ENCODE results near the gene SNX24. TPM values are rescaled to one million over a fixed set of nuclear protein-coding genes. Genes with fewer than 3 reads are reported as not detected.

SNX24 gene
- total RNA-seq, 2 experiments from 2014 or later, result 2.0 to 2.3 TPM

GRCh38 chr5:122879076-122879475, 33.7 kb downstream of the SNX24 start:
- Mint-ChIP-seq H3K27me3 (peaks cover 4% of the 10 kb centered on the region), H3K9me3 (no peaks in the 10 kb centered on the region), H3K4me1 (ENCODE audit: low read depth) (peaks cover 2% of the 10 kb centered on the region), H3K4me3 (no peak overlapping the region), H3K36me3 (ENCODE audit: low read depth) (no peaks in the 10 kb centered on the region), H3K27ac (no peak overlapping the region)
- no peak for TF ChIP-seq CTCF (IDR thresholded peaks at IDR 0.05)
- ATAC-seq (no peak), DNase-seq (no peak)
- intact Hi-C loops (cut with micrococcal nuclease), result no loop called here
- POLR2A ChIA-PET, result no interaction called here
- CTCF ChIA-PET, result no interaction called here

GRCh38 chr5:122880170-122880689, 34.8 kb downstream of the SNX24 start:
- H3K9me3 Mint-ChIP-seq, result no peaks in the 10 kb centered on the region
- CTCF ChIA-PET, result no interaction called here
- no peak for ATAC-seq
- POLR2A ChIA-PET, result no interaction called here
- peaks cover 4% of the 10 kb centered on the region for H3K27me3 Mint-ChIP-seq
- H3K4me3 Mint-ChIP-seq, result no peak overlapping the region
- no peak for DNase-seq
- no peaks in the 10 kb centered on the region for H3K36me3 Mint-ChIP-seq (ENCODE audit: low read depth)
- intact Hi-C loops (cut with micrococcal nuclease), result no loop called here
- H3K4me1 Mint-ChIP-seq (ENCODE audit: low read depth), result peaks cover 2% of the 10 kb centered on the region
- TF ChIP-seq CTCF (IDR thresholded peaks at IDR 0.05), result no peak
- H3K27ac Mint-ChIP-seq, result no peak overlapping the region

- no peaks in the 10 kb centered on the region for H3K36me3 Mint-ChIP-seq (ENCODE audit: low read depth)
- TF ChIP-seq CTCF (IDR thresholded peaks at IDR 0.05), result no peak
- ATAC-seq (no peak), DNase-seq (peak; percentile 5)
- CTCF ChIA-PET, result no interaction called here
- no peak overlapping the region for H3K27ac Mint-ChIP-seq
- H3K27me3 Mint-ChIP-seq, result peaks cover 4% of the 10 kb centered on the region
- peaks cover 2% of the 10 kb centered on the region for H3K4me1 Mint-ChIP-seq (ENCODE audit: low read depth)
- no peak overlapping the region for H3K4me3 Mint-ChIP-seq
- H3K9me3 Mint-ChIP-seq, result no peaks in the 10 kb centered on the region
- POLR2A ChIA-PET, result no interaction called here
- intact Hi-C loops (cut with micrococcal nuclease), result no loop called here
These were observed 35.3 kb downstream of the SNX24 start for GRCh38 chr5:122880749-122881148.

- ATAC-seq (peak; percentile 34), DNase-seq (no peak)
- ChIA-PET POLR2A (no interaction called here), CTCF (no interaction called here)
- no peak overlapping the region for H3K4me3 Mint-ChIP-seq
- no peak for TF ChIP-seq CTCF (IDR thresholded peaks at IDR 0.05)
- H3K27me3 Mint-ChIP-seq, result no peaks in the 10 kb centered on the region
- H3K4me1 Mint-ChIP-seq (ENCODE audit: low read depth), result peaks cover 2% of the 10 kb centered on the region
- no peaks in the 10 kb centered on the region for H3K9me3 Mint-ChIP-seq
- H3K36me3 Mint-ChIP-seq (ENCODE audit: low read depth), result no peaks in the 10 kb centered on the region
- intact Hi-C loops (cut with micrococcal nuclease), result no loop called here
- no peak overlapping the region for H3K27ac Mint-ChIP-seq
These were observed 37.4 kb downstream of the SNX24 start for GRCh38 chr5:122882831-122883230.

GRCh38 chr5:122885045-122885517, 39.7 kb downstream of the SNX24 start:
- DNase-seq, result no peak
- H3K27me3 Mint-ChIP-seq, result peaks cover 2% of the 10 kb centered on the region
- H3K36me3 Mint-ChIP-seq (ENCODE audit: low read depth), result no peaks in the 10 kb centered on the region
- H3K4me1 Mint-ChIP-seq (ENCODE audit: low read depth), result peaks cover 2% of the 10 kb centered on the region
- H3K27ac Mint-ChIP-seq, result no peak overlapping the region
- ChIA-PET POLR2A (no interaction called here), CTCF (no interaction called here)
- intact Hi-C loops (cut with micrococcal nuclease), result no loop called here
- TF ChIP-seq CTCF (IDR thresholded peaks at IDR 0.05), result no peak
- no peaks in the 10 kb centered on the region for H3K9me3 Mint-ChIP-seq
- no peak overlapping the region for H3K4me3 Mint-ChIP-seq
- ATAC-seq, result no peak

Measured in activated CD8-positive, alpha-beta T cell treated with anti-CD3 and anti-CD28 coated beads for 36 hours (primary cell).